ENCODE measurements around the gene DESI2. TPM values are rescaled to one million over a fixed set of nuclear protein-coding genes. Genes with fewer than 3 reads are reported as not detected.

Gene DESI2
- total RNA-seq, 1 donor: 42.0 TPM

DNA sequence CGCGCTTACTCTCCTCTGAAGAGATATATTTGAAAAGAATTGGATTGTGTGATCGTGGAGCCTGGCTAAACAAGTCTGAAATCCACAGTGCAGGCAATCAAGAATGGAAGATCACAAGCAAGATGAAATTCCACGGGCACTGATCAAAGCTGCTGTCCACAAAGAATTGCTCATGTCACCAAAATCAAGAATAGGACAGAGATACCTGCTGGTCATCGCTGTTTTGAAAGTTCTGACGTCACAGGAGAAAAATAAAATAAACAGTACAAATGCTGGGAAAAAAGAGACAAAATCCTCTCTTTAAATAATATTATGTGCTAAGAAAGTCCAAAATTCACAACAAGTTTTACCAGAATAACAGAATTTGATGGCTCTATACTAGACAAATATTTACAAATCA lies 12.0 kb upstream of the DESI2 start:
- H3K27ac ChIP-seq (ENCODE audit: low read depth, low read length): no peak overlapping the region
- H3K4me1 ChIP-seq (ENCODE audit: insufficient read depth, low read length): no peaks in the 10 kb centered on the region
- no peak overlapping the region for H2AFZ ChIP-seq (ENCODE audit: low read length)
- H3K79me2 ChIP-seq (ENCODE audit: insufficient read depth, low read length): no peaks in the 10 kb centered on the region
- H3K27me3 ChIP-seq (ENCODE audit: insufficient read depth, low read length): peaks cover 10% of the 10 kb centered on the region
- no peak for DNase-seq (ENCODE audit: insufficient read length, low spot score, missing footprints)
- no peak overlapping the region for H3K4me2 ChIP-seq (ENCODE audit: insufficient read depth, low read length)
- H3K9me3 ChIP-seq (ENCODE audit: low read depth, low read length): no peaks in the 10 kb centered on the region
- TF ChIP-seq, protein P1, sequence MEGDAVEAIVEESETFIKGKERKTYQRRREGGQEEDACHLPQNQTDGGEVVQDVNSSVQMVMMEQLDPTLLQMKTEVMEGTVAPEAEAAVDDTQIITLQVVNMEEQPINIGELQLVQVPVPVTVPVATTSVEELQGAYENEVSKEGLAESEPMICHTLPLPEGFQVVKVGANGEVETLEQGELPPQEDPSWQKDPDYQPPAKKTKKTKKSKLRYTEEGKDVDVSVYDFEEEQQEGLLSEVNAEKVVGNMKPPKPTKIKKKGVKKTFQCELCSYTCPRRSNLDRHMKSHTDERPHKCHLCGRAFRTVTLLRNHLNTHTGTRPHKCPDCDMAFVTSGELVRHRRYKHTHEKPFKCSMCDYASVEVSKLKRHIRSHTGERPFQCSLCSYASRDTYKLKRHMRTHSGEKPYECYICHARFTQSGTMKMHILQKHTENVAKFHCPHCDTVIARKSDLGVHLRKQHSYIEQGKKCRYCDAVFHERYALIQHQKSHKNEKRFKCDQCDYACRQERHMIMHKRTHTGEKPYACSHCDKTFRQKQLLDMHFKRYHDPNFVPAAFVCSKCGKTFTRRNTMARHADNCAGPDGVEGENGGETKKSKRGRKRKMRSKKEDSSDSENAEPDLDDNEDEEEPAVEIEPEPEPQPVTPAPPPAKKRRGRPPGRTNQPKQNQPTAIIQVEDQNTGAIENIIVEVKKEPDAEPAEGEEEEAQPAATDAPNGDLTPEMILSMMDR (IDR thresholded peaks at IDR 0.05; ENCODE audit: extremely low read depth, low read depth, low read length): no peak
- no peaks in the 10 kb centered on the region for H4K20me1 ChIP-seq (ENCODE audit: insufficient read depth, low read length)
- H3K36me3 ChIP-seq (ENCODE audit: insufficient read depth, low read length): no peaks in the 10 kb centered on the region
- H3K4me3 ChIP-seq (ENCODE audit: insufficient read depth, low read length): no peak overlapping the region

DNA sequence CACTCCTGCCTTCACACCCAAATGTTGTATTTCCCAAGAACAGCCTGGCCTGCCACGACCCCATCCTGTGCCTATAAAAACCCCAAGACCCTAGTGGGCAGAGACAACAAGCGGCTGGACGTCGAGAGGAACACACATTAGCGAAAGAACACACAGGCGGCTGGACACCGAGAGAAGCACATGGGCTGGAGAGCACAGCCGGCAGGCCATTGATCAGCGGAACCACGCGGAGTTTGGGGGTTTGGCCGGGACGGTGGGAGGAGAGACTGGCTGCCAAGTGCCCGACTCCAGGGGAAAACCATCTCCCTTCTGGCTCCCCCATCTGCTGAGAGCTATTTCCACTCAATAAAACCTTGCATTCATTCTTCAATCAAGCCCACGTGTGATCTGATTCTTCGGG lies 10.4 kb upstream of the DESI2 start:
- H3K79me2 ChIP-seq (ENCODE audit: insufficient read depth, low read length): no peaks in the 10 kb centered on the region
- H3K4me1 ChIP-seq (ENCODE audit: insufficient read depth, low read length): no peaks in the 10 kb centered on the region
- peaks cover 10% of the 10 kb centered on the region for H3K27me3 ChIP-seq (ENCODE audit: insufficient read depth, low read length)
- TF ChIP-seq, protein P1 (IDR thresholded peaks at IDR 0.05; ENCODE audit: extremely low read depth, low read depth, low read length): no peak
- H3K4me3 ChIP-seq (ENCODE audit: insufficient read depth, low read length): no peak overlapping the region
- H3K9me3 ChIP-seq (ENCODE audit: low read depth, low read length): no peaks in the 10 kb centered on the region
- H3K4me2 ChIP-seq (ENCODE audit: insufficient read depth, low read length): no peak overlapping the region
- no peak for DNase-seq (ENCODE audit: insufficient read length, low spot score, missing footprints)
- no peak overlapping the region for H2AFZ ChIP-seq (ENCODE audit: low read length)
- H3K27ac ChIP-seq (ENCODE audit: low read depth, low read length): no peak overlapping the region
- no peaks in the 10 kb centered on the region for H3K36me3 ChIP-seq (ENCODE audit: insufficient read depth, low read length)
- H4K20me1 ChIP-seq (ENCODE audit: insufficient read depth, low read length): no peaks in the 10 kb centered on the region

DNA sequence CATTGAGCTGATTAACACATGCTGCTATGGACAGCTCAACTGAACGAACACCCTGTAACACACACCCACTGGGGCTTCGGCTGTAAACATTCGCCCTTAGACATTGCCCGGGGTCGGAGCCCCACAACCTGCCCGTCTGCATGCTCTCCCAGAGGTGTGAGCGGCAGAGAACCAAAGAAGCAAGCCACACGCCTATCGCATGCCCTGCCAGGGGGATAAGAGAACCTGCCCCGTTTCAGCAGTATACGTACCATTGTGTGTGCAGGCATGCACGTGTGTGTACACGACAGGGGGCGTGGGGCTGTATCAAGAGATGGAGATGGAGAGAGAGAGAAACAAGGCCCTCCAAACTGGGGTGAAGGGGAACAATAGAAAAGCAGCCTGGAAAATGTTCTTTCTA lies 9.9 kb upstream of the DESI2 start:
- TF ChIP-seq, protein P1 (IDR thresholded peaks at IDR 0.05; ENCODE audit: extremely low read depth, low read depth, low read length): no peak
- Histone ChIP-seq H3K4me1 (ENCODE audit: insufficient read depth, low read length) (no peaks in the 10 kb centered on the region), H3K27ac (ENCODE audit: low read depth, low read length) (no peak overlapping the region), H3K79me2 (ENCODE audit: insufficient read depth, low read length) (no peaks in the 10 kb centered on the region), H3K9me3 (ENCODE audit: low read depth, low read length) (no peaks in the 10 kb centered on the region), H3K27me3 (ENCODE audit: insufficient read depth, low read length) (peaks cover 10% of the 10 kb centered on the region), H3K4me3 (ENCODE audit: insufficient read depth, low read length) (no peak overlapping the region), H3K4me2 (ENCODE audit: insufficient read depth, low read length) (no peak overlapping the region), H2AFZ (ENCODE audit: low read length) (no peak overlapping the region), H3K36me3 (ENCODE audit: insufficient read depth, low read length) (no peaks in the 10 kb centered on the region), H4K20me1 (ENCODE audit: insufficient read depth, low read length) (no peaks in the 10 kb centered on the region)
- DNase-seq (ENCODE audit: insufficient read length, low spot score, missing footprints): no peak

DNA sequence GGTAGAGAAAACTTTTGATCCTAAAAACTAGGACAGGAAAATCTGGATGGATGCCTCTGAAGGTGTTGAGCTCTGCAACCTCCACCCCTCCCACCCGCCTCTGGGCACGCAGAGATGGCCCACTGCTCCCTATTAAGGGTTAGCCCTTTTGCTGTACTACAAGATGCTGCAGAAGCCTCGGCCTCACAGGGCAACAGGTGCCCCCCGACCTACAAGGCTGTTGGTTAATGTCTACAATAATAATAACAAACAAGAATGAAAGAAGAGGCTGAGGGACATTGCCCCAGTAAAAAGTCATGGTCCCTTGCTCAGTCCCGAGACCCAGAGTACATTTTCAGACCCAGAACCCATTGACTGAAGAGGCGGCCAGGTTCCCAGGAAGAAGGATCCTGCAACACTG lies 7.5 kb upstream of the DESI2 start:
- H3K4me3 ChIP-seq (ENCODE audit: insufficient read depth, low read length): no peak overlapping the region
- no peak overlapping the region for H2AFZ ChIP-seq (ENCODE audit: low read length)
- TF ChIP-seq, protein P1 (IDR thresholded peaks at IDR 0.05; ENCODE audit: extremely low read depth, low read depth, low read length): no peak
- H3K27ac ChIP-seq (ENCODE audit: low read depth, low read length): no peak overlapping the region
- H3K4me2 ChIP-seq (ENCODE audit: insufficient read depth, low read length): no peak overlapping the region
- no peaks in the 10 kb centered on the region for H3K4me1 ChIP-seq (ENCODE audit: insufficient read depth, low read length)
- H3K79me2 ChIP-seq (ENCODE audit: insufficient read depth, low read length): no peaks in the 10 kb centered on the region
- no peak for DNase-seq (ENCODE audit: insufficient read length, low spot score, missing footprints)
- H3K27me3 ChIP-seq (ENCODE audit: insufficient read depth, low read length): peaks cover 10% of the 10 kb centered on the region
- no peaks in the 10 kb centered on the region for H3K36me3 ChIP-seq (ENCODE audit: insufficient read depth, low read length)
- no peaks in the 10 kb centered on the region for H4K20me1 ChIP-seq (ENCODE audit: insufficient read depth, low read length)
- no peaks in the 10 kb centered on the region for H3K9me3 ChIP-seq (ENCODE audit: low read depth, low read length)

Measured in osteoblast (primary cell).